ENCODE results near the gene PLCB3. TPM values are rescaled to one million over a fixed set of nuclear protein-coding genes. Genes with fewer than 3 reads are reported as not detected.

PLCB3 gene
- total and polyA plus RNA-seq, 2 donors (not counting 3 experiments of a cell fraction or from before 2014, with no cell fraction given), result 32.3 to 61.1 TPM

- FAIRE-seq (no peak), DNase-seq (ENCODE audit: low read depth, low spot score) (no peak)
- peak overlapping the region; percentile 87 for H3K4me2 ChIP-seq (ENCODE audit: insufficient read depth, low read length)
- H3K79me2 ChIP-seq (ENCODE audit: control insufficient read depth, insufficient read depth, low read length), result peaks cover 4% of the 10 kb centered on the region
- dilution Hi-C loops (cut with MboI; ENCODE audit: extremely low pct_ligation_motif_present, low sequenced_read_pairs) (no loop called here), intact Hi-C loops (cut with micrococcal nuclease) (loop anchor here (1.0 kb wide), 2 partner anchors 11 to 39 kb away; partner anchors contain the start of gene ESRRA)
- POLR2A ChIA-PET, result interaction anchor here (1.2 to 2.1 kb wide), 3 partner anchors 12 to 26 kb away, joined by 4 to 6 read pairs (median 5); no protein-coding TSS in a partner anchor
- no peaks in the 10 kb centered on the region for H3K27me3 ChIP-seq (ENCODE audit: control insufficient read depth in 2 of 2, insufficient read depth in 2 of 2, low read length in 2 of 2)
- TF ChIP-seq CTCF (IDR thresholded peaks at IDR 0.05; ENCODE audit: extremely low read depth in 1 of 2, insufficient read depth in 1 of 2, low read depth in 1 of 2, low read length in 2 of 2) (peak in 1 of 2 donors; percentile 20), POLR2A (IDR thresholded peaks at IDR 0.05; ENCODE audit: low read depth, low read length) (no peak)
- peaks cover 10% of the 10 kb centered on the region for H3K4me1 ChIP-seq (ENCODE audit: control insufficient read depth, extremely low read depth, insufficient read depth, low read length)
- no peaks in the 10 kb centered on the region for H3K9me3 ChIP-seq (replicated peaks; ENCODE audit: control insufficient read depth, insufficient read depth, low read length)
- peak overlapping the region; percentile 16 for H2AFZ ChIP-seq (ENCODE audit: low read depth, low read length)
- H3K9me1 ChIP-seq (replicated peaks; ENCODE audit: control insufficient read depth, extremely low read depth, insufficient read depth, low read length), result no peaks in the 10 kb centered on the region
- peaks cover 2 to 13% of the 10 kb centered on the region in 2 experiments for H3K36me3 ChIP-seq (ENCODE audit: control insufficient read depth in 2 of 2, extremely low read depth in 1 of 2, insufficient read depth in 2 of 2, low read length in 2 of 2)
- no peaks in the 10 kb centered on the region for H4K20me1 ChIP-seq (replicated peaks; ENCODE audit: control insufficient read depth, extremely low read depth, insufficient read depth, low read length)
- TSS peak; percentile 98 for BruUV-seq (replicated peaks)
- CTCF ChIA-PET, result interaction anchor here (0.9 to 3.6 kb wide), 12 partner anchors 10 to 132 kb away, joined by 4 to 72 read pairs (median 10); partner anchors contain the start of genes BAD, CATSPERZ, CCDC88B and ESRRA
- H3K9ac ChIP-seq (replicated peaks; ENCODE audit: extremely low read depth, insufficient read depth, low read length), result peak overlapping the region; percentile 77
- H3K27ac ChIP-seq (ENCODE audit: insufficient read depth, low read depth, low read length), result peak overlapping the region; percentile 87
- H3K4me3 ChIP-seq (replicated peaks in 1 of 3; ENCODE audit: insufficient read depth in 1 of 3, low read depth in 1 of 3, low read length in 3 of 3), result peak overlapping the region; percentile 48 to 76 (median 75)
Measured at GRCh38 chr11:64316672-64317324, 65.5 kb downstream of the PLCB3 start.

- peaks cover 4% of the 10 kb centered on the region for H3K79me2 ChIP-seq (ENCODE audit: control insufficient read depth, insufficient read depth, low read length)
- FAIRE-seq, result peak; percentile 99
- H3K27me3 ChIP-seq (ENCODE audit: control insufficient read depth in 2 of 2, insufficient read depth in 2 of 2, low read length in 2 of 2), result no peaks in the 10 kb centered on the region
- intact Hi-C loops (cut with micrococcal nuclease) (loop anchor here (1.0 kb wide), 2 partner anchors 12 to 38 kb away; partner anchors contain the start of gene ESRRA), dilution Hi-C loops (cut with MboI; ENCODE audit: extremely low pct_ligation_motif_present, low sequenced_read_pairs) (no loop called here)
- no TSS peak for BruUV-seq (replicated peaks)
- H3K4me3 ChIP-seq (replicated peaks in 1 of 3; ENCODE audit: insufficient read depth in 1 of 3, low read depth in 1 of 3, low read length in 3 of 3), result peak within 1 kb of the TSS; percentile 57 to 76 (median 75)
- H2AFZ ChIP-seq (ENCODE audit: low read depth, low read length), result peak within 1 kb of the TSS; percentile 65
- H3K9me3 ChIP-seq (replicated peaks; ENCODE audit: control insufficient read depth, insufficient read depth, low read length), result no peaks in the 10 kb centered on the region
- ChIA-PET POLR2A (interaction anchor here (0.6 to 2.1 kb wide), 7 partner anchors 8 to 136 kb away, joined by 3 to 6 read pairs (median 5); partner anchors contain the start of genes NUDT22, STIP1 and TRPT1), CTCF (interaction anchor here (0.5 to 3.6 kb wide), 24 partner anchors 10 to 582 kb away, joined by 3 to 72 read pairs (median 6); partner anchors contain the start of genes BAD, CATSPERZ, CCDC88B and ESRRA)
- H3K4me2 ChIP-seq (ENCODE audit: insufficient read depth, low read length), result peak within 1 kb of the TSS; percentile 87
- peaks cover 10% of the 10 kb centered on the region for H3K4me1 ChIP-seq (ENCODE audit: control insufficient read depth, extremely low read depth, insufficient read depth, low read length)
- DNase-seq (ENCODE audit: low read depth, low spot score), result peak; percentile 94
- no peaks in the 10 kb centered on the region for H3K9me1 ChIP-seq (replicated peaks; ENCODE audit: control insufficient read depth, extremely low read depth, insufficient read depth, low read length)
- no peaks in the 10 kb centered on the region for H4K20me1 ChIP-seq (replicated peaks; ENCODE audit: control insufficient read depth, extremely low read depth, insufficient read depth, low read length)
- TF ChIP-seq JUN (IDR thresholded peaks at IDR 0.05; ENCODE audit: borderline replicate concordance, insufficient read depth, insufficient read length, low read depth) (no peak), POLR2A (IDR thresholded peaks at IDR 0.05; ENCODE audit: low read depth, low read length) (peak; percentile 84), POLR2AphosphoS5 (IDR thresholded peaks at IDR 0.05; ENCODE audit: insufficient read depth, low read depth, low read length) (peak; percentile 83), MAX (IDR thresholded peaks at IDR 0.05; ENCODE audit: insufficient read depth, insufficient read length) (peak; percentile 30)
- H3K27ac ChIP-seq (ENCODE audit: insufficient read depth, low read depth, low read length), result peak within 1 kb of the TSS; percentile 87
- peak within 1 kb of the TSS; percentile 77 for H3K9ac ChIP-seq (replicated peaks; ENCODE audit: extremely low read depth, insufficient read depth, low read length)
- H3K36me3 ChIP-seq (ENCODE audit: control insufficient read depth in 2 of 2, extremely low read depth in 1 of 2, insufficient read depth in 2 of 2, low read length in 2 of 2), result peaks cover 2 to 16% of the 10 kb centered on the region in 2 experiments
Measured at GRCh38 chr11:64317325-64317960, 66.1 kb downstream of the PLCB3 start, which contains the start of gene TRMT112. TRMT112 (minus strand) TSS chr11:64317559; CDS start chr11:64317526, 33 bp downstream.

Measured in endothelial cell of umbilical vein (primary cell).